A549 (cell line): ENCODE results near the gene PGK2. TPM values are rescaled to one million over a fixed set of nuclear protein-coding genes. Genes with fewer than 3 reads are reported as not detected.

ENCODE experiments used
- ATAC-seq, 2 experiments: fragments of 200-7000 bp in 1 of 2; fragments of >200 bp in 1 of 2; cut with Nextera tagmentation in 1 of 2; cut with Tn5 transposase in 1 of 2; 3 replicates each; pipeline versions ENCODE4 v1.8.0 to v1.9.1; 2018 to 2020; ENCODE audit warnings: mild to moderate bottlenecking in 1 of 2, moderate library complexity in 1 of 2
- CTCF ChIA-PET: fragments of 300-600 bp; sonication (Branson Sonifier 250); formaldehyde crosslinking; extraction: SDS; loops from one replicate; lab custom pipeline; 2021; ENCODE audit warnings: antibody characterized with exemption, inconsistent platforms; lab: Yijun Ruan, JAX
- POLR2A ChIA-PET: fragments of 350-600 bp; formaldehyde crosslinking; extraction: SDS; loops from one replicate; lab custom pipeline; 2021; ENCODE audit warnings: antibody characterized with exemption, inconsistent platforms; lab: Yijun Ruan, JAX
- DNase-seq, 2 experiments: peaks; one replicate each; pipeline versions ENCODE4 v3.0.0 to v3.0.0-alpha.2; 2011 to 2016; ENCODE audit warnings: low read depth in 1 of 2, low spot score in 1 of 2
- FAIRE-seq: peaks from 2 replicates; lab custom pipeline; 2011; peaks lifted over from hg19 to GRCh38; lab: Jason Lieb, UNC
- H3K27ac ChIP-seq, 2 experiments: fragments of >200 bp; sonication (Bioruptor Twin); formaldehyde crosslinking; 3 replicates each; pipeline ENCODE4 v1.5.1; 2016 to 2017
- H3K4me1 ChIP-seq: fragments of >200 bp; sonication (Bioruptor Twin); formaldehyde crosslinking; 3 replicates; pipeline ENCODE4 v1.6.1; 2016
- H3K4me2 ChIP-seq: fragments of >200 bp; sonication (Bioruptor Twin); formaldehyde crosslinking; 3 replicates; pipeline ENCODE4 v1.6.1; 2016
- H3K4me3 ChIP-seq: fragments of >200 bp; sonication (Bioruptor Twin); formaldehyde crosslinking; 3 replicates; pipeline ENCODE4 v1.5.1; 2016
- H3K9me3 ChIP-seq: fragments of >200 bp; sonication (Bioruptor Twin); formaldehyde crosslinking; 3 replicates; pipeline ENCODE4 v1.6.1; 2016
- ATOH8 ChIP-seq: fragments of 250-450 bp; sonication (Bioruptor Pico); IDR thresholded peaks from 2 replicates; pipeline ENCODE4 v1.5.0; 2020; ENCODE audit warnings: low read depth, mild to moderate bottlenecking, moderate library complexity
- BCL3 ChIP-seq: fragments of >200 bp; sonication (Bioruptor Twin); formaldehyde crosslinking; IDR thresholded peaks from 3 replicates; pipeline ENCODE4 v1.6.1; 2016
- BHLHE40 ChIP-seq: IDR thresholded peaks from 2 replicates; pipeline ENCODE4 v1.6.1; 2012; ENCODE audit warnings: low read depth, low read length, inconsistent platforms
- CBX2 ChIP-seq: fragments of 200-600 bp; sonication (generic); IDR thresholded peaks from 2 replicates; pipeline ENCODE4 v1.6.1; 2016; ENCODE audit warnings: low read depth, mild to moderate bottlenecking, borderline replicate concordance
- CBX8 ChIP-seq: fragments of 200-600 bp; sonication (generic); IDR thresholded peaks from 2 replicates; pipeline ENCODE4 v1.6.1; 2016
- CTCF ChIP-seq: fragments of >200 bp; sonication (Bioruptor Twin); formaldehyde crosslinking; IDR thresholded peaks from 3 replicates; pipeline ENCODE4 v1.5.1; 2016
- E2F6 ChIP-seq: IDR thresholded peaks from 2 replicates; pipeline ENCODE4 v1.6.1; 2012; ENCODE audit warnings: low read depth, borderline replicate concordance
- EP300 ChIP-seq, 2 experiments: fragments of >200 bp; sonication (Bioruptor Twin); formaldehyde crosslinking; IDR thresholded peaks; 2 replicates in 1 of 2; 3 replicates in 1 of 2; pipeline ENCODE4 v1.6.1; 2016 to 2017
- FOSL2 ChIP-seq, 2 experiments: fragments of 450-650 bp in 1 of 2; fragments of >200 bp in 1 of 2; sonication (Bioruptor Twin) in 1 of 2; formaldehyde crosslinking; IDR thresholded peaks; 2 replicates each; pipeline versions ENCODE4 v1.5.0 to v1.6.1; 2016 to 2020; ENCODE audit warnings: mild to moderate bottlenecking in 1 of 2, moderate library complexity in 1 of 2
- HDAC2 ChIP-seq: fragments of 200-600 bp; sonication (generic); IDR thresholded peaks from 2 replicates; pipeline ENCODE4 v1.6.1; 2016
- HEYL ChIP-seq: fragments of 250-450 bp; sonication (Bioruptor Pico); IDR thresholded peaks from 2 replicates; pipeline ENCODE4 v1.8.0; 2021; ENCODE audit warnings: mild to moderate bottlenecking, moderate library complexity
- HOXB13 ChIP-seq: fragments of 250-450 bp; sonication (Bioruptor Pico); IDR thresholded peaks from 2 replicates; pipeline ENCODE4 v1.5.0; 2020; ENCODE audit warnings: low read depth, mild to moderate bottlenecking, moderate library complexity
- JUNB ChIP-seq: fragments of >200 bp; sonication (Bioruptor Twin); formaldehyde crosslinking; IDR thresholded peaks from 2 replicates; pipeline ENCODE4 v1.6.1; 2016
- MAFK ChIP-seq: fragments of 450-650 bp; IDR thresholded peaks from 2 replicates; pipeline ENCODE4 v1.6.1; 2014; ENCODE audit not compliant: partially characterized antibody
- MAX ChIP-seq: IDR thresholded peaks from 2 replicates; pipeline ENCODE4 v1.6.1; 2012
- MYC ChIP-seq: IDR thresholded peaks from 2 replicates; pipeline ENCODE4 v1.6.1; 2012; ENCODE audit warnings: mild to moderate bottlenecking, inconsistent platforms, low read length, improper control_type of control experiment, borderline replicate concordance
- NR3C1 ChIP-seq: fragments of >200 bp; sonication (Bioruptor Twin); formaldehyde crosslinking; IDR thresholded peaks from 3 replicates; pipeline ENCODE4 v1.6.1; 2017
- PHF8 ChIP-seq: fragments of 200-600 bp; sonication (generic); IDR thresholded peaks from 2 replicates; pipeline ENCODE4 v1.6.1; 2016; ENCODE audit warnings: low read depth, mild to moderate bottlenecking, antibody characterized with exemption, moderate library complexity, borderline replicate concordance
- POLR2A ChIP-seq: IDR thresholded peaks from 2 replicates; pipeline ENCODE4 v1.6.1; 2012; ENCODE audit warnings: mild to moderate bottlenecking, low read length
- RCOR1 ChIP-seq: fragments of 150-350 bp; IDR thresholded peaks from 2 replicates; pipeline ENCODE4 v1.6.1; 2014; ENCODE audit warnings: antibody characterized with exemption, low read length, low read depth
- REST ChIP-seq: fragments of 200-600 bp; sonication (generic); IDR thresholded peaks from 2 replicates; pipeline ENCODE4 v1.6.1; 2016; ENCODE audit warnings: antibody characterized with exemption, mild to moderate bottlenecking, moderate library complexity
- SMC3 ChIP-seq: fragments of >200 bp; sonication (Bioruptor Twin); formaldehyde crosslinking; IDR thresholded peaks from 3 replicates; pipeline ENCODE4 v1.6.1; 2018; ENCODE audit warnings: inconsistent platforms
- TP53 ChIP-seq: fragments of 250-450 bp; sonication (Bioruptor Pico); IDR thresholded peaks from 2 replicates; pipeline ENCODE4 v1.5.0; 2021; ENCODE audit warnings: mild to moderate bottlenecking, moderate library complexity
- ZFP36 ChIP-seq: fragments of 450-650 bp; IDR thresholded peaks from 2 replicates; pipeline ENCODE4 v1.6.1; 2014; ENCODE audit warnings: borderline replicate concordance; ENCODE audit not compliant: partially characterized antibody
- ZNF302 ChIP-seq: fragments of 250-450 bp; sonication (Bioruptor Pico); IDR thresholded peaks from 2 replicates; pipeline ENCODE4 v1.9.0; 2021; ENCODE audit warnings: inconsistent platforms, mild to moderate bottlenecking, moderate library complexity
- ZSCAN20 ChIP-seq: fragments of 250-450 bp; sonication (Bioruptor Pico); IDR thresholded peaks from 2 replicates; pipeline ENCODE4 v1.8.0; 2022; ENCODE audit warnings: mild to moderate bottlenecking, moderate library complexity
- WGBS: methylation state at CpG from one replicate; pipeline ENCODE4 v1.1.6; 2017; ENCODE audit errors: missing lambda C conversion rate; 5-methylcytosine and 5-hydroxymethylcytosine counted together
- polyA minus RNA-seq: library from RNA; depleted of rRNA, polyadenylated mRNA; stranded (reverse); fragments of >200 nt; gene quantifications from 2 replicates; pipeline ENCODE4 v1.2.3, GENCODE V29; 2011; rRNA and poly(A)+ RNA removed
- polyA plus RNA-seq, 4 experiments: library from polyadenylated mRNA; depleted of rRNA in 3 of 4; stranded (reverse); fragments of >200 nt; fragmentation: RNase III in 1 of 4; extraction: RNeasy Plus Mini Kit Qiagen cat#74134 plus additional on column Dnase treatment in 1 of 4; gene quantifications; 2 replicates in 3 of 4; 3 replicates in 1 of 4; pipeline ENCODE4 v1.2.3, GENCODE V29; 2011 to 2017

Gene PGK2
- polyA plus RNA-seq (2011; rRNA removed) (not detected in 2 replicates), polyA plus RNA-seq (2017; fragmentation: RNase III; extraction: RNeasy Plus Mini Kit Qiagen cat#74134 plus additional on column Dnase treatment) (not detected in 3 replicates), polyA minus RNA-seq (not detected in 2 replicates)
- polyA plus RNA-seq (2012; cell fraction: cytosol; rRNA removed): not detected in 2 replicates
- not detected in 2 replicates for polyA plus RNA-seq (2012; cell fraction: nucleus; rRNA removed)

- no peak within 1 kb of the TSS for H3K4me3 ChIP-seq
- no peaks in the 10 kb centered on the region for H3K4me1 ChIP-seq
- H3K9me3 ChIP-seq: no peaks in the 10 kb centered on the region
- DNase-seq: peak in 1 of 2 experiments; percentile 41
- 54% methylated on average over 8 of the region's 8 CpGs for WGBS
- TF ChIP-seq ATOH8 (CRISPR knock-in tag): no peak
- TF ChIP-seq RCOR1: no peak
- no peak for TF ChIP-seq FOSL2 (IDR thresholded peaks at IDR 0.05)
- no peak for TF ChIP-seq FOSL2 (CRISPR knock-in tag; IDR thresholded peaks at IDR 0.05)
- no peak for TF ChIP-seq MAFK
- no peak for TF ChIP-seq POLR2A
- TF ChIP-seq BHLHE40: no peak
- no peak for TF ChIP-seq E2F6
- TF ChIP-seq BCL3: no peak
- TF ChIP-seq NR3C1: no peak
- no peak for TF ChIP-seq CTCF
- TF ChIP-seq MYC: no peak
- no peak for TF ChIP-seq CBX8
- TF ChIP-seq HEYL (CRISPR knock-in tag): no peak
- TF ChIP-seq ZFP36: no peak
- no peak for TF ChIP-seq MAX
- TF ChIP-seq EP300 (IDR thresholded peaks at IDR 0.05): no peak
- no peak for TF ChIP-seq REST
- no peak for TF ChIP-seq ZNF302 (CRISPR knock-in tag)
- no peak for FAIRE-seq
- no peak for ATAC-seq
- POLR2A ChIA-PET: no interaction called here
- no peak within 1 kb of the TSS for H3K4me2 ChIP-seq
- CTCF ChIA-PET: no interaction called here
- no peak within 1 kb of the TSS for H3K27ac ChIP-seq
Observed at GRCh38 chr6:49787176-49787575, at the start of gene PGK2. PGK2 (minus strand) TSS chr6:49787285; CDS start chr6:49787187, 98 bp downstream.

GRCh38 chr6:49835140-49835539, 48.1 kb upstream of the PGK2 start:
- Histone ChIP-seq H3K9me3 (no peaks in the 10 kb centered on the region), H3K4me1 (no peaks in the 10 kb centered on the region), H3K4me2 (no peak overlapping the region), H3K27ac (no peak overlapping the region), H3K4me3 (no peak overlapping the region)
- ChIA-PET CTCF (no interaction called here), POLR2A (no interaction called here)
- WGBS: 51% methylated on average over 3 of the region's 3 CpGs
- no peak for ATAC-seq
- no peak for FAIRE-seq
- no peak for TF ChIP-seq HOXB13 (CRISPR knock-in tag)
- TF ChIP-seq ZSCAN20 (CRISPR knock-in tag): no peak
- TF ChIP-seq EP300 (IDR thresholded peaks at IDR 0.05): no peak
- no peak for TF ChIP-seq CBX2
- no peak for TF ChIP-seq PHF8
- TF ChIP-seq HEYL (CRISPR knock-in tag): no peak
- TF ChIP-seq HDAC2: no peak
- TF ChIP-seq JUNB: no peak
- no peak for TF ChIP-seq NR3C1
- TF ChIP-seq TP53 (CRISPR knock-in tag): no peak
- TF ChIP-seq FOSL2 (IDR thresholded peaks at IDR 0.05): no peak
- no peak for TF ChIP-seq FOSL2 (CRISPR knock-in tag; IDR thresholded peaks at IDR 0.05)
- no peak for TF ChIP-seq ZNF302 (CRISPR knock-in tag)
- TF ChIP-seq BHLHE40: no peak
- TF ChIP-seq MAFK: no peak
- no peak for TF ChIP-seq SMC3
- TF ChIP-seq CBX8: no peak
- DNase-seq: no peak
